C4-2B (cell line): ENCODE results near the gene ELOVL3.

ENCODE experiments used
- CTCF ChIP-seq: fragments of 450-650 bp; conservative IDR thresholded peaks from 2 replicates; pipeline ENCODE4 v1.5.1; 2017; ENCODE audit warnings: mild to moderate bottlenecking
- ZFX ChIP-seq: fragments of 450-650 bp; IDR thresholded peaks from 2 replicates; pipeline ENCODE4 v1.6.1; 2017

- no peak for TF ChIP-seq CTCF
- no peak for TF ChIP-seq ZFX
Measured at GRCh38 chr10:102255404-102255803, 29.3 kb downstream of the ELOVL3 start.
